ENCODE results near the gene SCAMP5. TPM values are rescaled to one million over a fixed set of nuclear protein-coding genes. Genes with fewer than 3 reads are reported as not detected.

The SCAMP5 gene
- total RNA-seq, 1 donor from 2014 or later, result 2.6 TPM

DNA sequence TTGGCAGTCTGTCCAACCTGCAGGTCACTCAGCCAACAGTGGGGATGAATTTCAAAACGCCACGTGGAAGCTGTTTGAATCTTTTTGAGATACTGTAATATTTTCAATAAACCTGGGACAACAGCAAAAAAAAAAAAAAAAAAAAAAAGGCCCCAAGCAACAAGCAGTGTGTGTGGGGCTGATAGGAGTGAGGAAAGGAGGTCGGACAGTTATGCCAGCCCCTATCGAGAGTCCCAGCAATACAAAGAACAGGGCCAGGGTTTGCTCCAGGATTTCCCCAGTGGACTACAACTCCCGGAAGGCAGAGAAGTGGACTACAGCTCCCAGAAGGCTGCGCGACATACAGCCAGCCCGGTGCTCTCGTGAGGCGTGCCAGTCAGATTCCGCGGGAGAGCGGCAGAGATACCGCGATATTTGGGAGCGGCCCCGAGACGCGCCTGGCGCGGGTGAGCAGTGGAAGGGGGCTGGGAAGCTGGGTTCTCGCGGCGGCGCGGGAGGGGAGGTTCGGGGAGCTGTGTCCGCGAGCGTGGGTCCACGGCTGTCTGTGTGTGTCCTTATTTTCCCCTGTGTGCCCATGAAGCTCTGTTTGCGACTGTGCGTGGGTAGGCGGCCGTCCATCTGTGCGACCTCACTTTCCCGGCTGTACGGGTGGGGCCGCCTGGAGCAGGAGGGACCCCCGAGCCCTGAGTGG is 28.0 kb downstream of the SCAMP5 start, which contains the start of gene PPCDC:
PPCDC (plus strand) TSS at position 410 of the 691 bp plus-strand sequence. CDS start 4,729 bp downstream, outside the sequence.
- peak within 1 kb of the TSS; percentile 92 for H3K27ac ChIP-seq
- H3K4me1 ChIP-seq, result peaks cover 16% of the 10 kb centered on the region
- no peaks in the 10 kb centered on the region for H3K36me3 ChIP-seq
- H3K4me3 ChIP-seq, result peak within 1 kb of the TSS; percentile 98
- intact Hi-C loops (cut with DNase I), result no loop called here
- DNase-seq, result peak; percentile 98
- TF ChIP-seq, protein P1, sequence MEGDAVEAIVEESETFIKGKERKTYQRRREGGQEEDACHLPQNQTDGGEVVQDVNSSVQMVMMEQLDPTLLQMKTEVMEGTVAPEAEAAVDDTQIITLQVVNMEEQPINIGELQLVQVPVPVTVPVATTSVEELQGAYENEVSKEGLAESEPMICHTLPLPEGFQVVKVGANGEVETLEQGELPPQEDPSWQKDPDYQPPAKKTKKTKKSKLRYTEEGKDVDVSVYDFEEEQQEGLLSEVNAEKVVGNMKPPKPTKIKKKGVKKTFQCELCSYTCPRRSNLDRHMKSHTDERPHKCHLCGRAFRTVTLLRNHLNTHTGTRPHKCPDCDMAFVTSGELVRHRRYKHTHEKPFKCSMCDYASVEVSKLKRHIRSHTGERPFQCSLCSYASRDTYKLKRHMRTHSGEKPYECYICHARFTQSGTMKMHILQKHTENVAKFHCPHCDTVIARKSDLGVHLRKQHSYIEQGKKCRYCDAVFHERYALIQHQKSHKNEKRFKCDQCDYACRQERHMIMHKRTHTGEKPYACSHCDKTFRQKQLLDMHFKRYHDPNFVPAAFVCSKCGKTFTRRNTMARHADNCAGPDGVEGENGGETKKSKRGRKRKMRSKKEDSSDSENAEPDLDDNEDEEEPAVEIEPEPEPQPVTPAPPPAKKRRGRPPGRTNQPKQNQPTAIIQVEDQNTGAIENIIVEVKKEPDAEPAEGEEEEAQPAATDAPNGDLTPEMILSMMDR (IDR thresholded peaks at IDR 0.05), result no peak
- ATAC-seq, result peak; percentile 98
- no peaks in the 10 kb centered on the region for H3K27me3 ChIP-seq
- H3K9me3 ChIP-seq, result no peaks in the 10 kb centered on the region

DNA sequence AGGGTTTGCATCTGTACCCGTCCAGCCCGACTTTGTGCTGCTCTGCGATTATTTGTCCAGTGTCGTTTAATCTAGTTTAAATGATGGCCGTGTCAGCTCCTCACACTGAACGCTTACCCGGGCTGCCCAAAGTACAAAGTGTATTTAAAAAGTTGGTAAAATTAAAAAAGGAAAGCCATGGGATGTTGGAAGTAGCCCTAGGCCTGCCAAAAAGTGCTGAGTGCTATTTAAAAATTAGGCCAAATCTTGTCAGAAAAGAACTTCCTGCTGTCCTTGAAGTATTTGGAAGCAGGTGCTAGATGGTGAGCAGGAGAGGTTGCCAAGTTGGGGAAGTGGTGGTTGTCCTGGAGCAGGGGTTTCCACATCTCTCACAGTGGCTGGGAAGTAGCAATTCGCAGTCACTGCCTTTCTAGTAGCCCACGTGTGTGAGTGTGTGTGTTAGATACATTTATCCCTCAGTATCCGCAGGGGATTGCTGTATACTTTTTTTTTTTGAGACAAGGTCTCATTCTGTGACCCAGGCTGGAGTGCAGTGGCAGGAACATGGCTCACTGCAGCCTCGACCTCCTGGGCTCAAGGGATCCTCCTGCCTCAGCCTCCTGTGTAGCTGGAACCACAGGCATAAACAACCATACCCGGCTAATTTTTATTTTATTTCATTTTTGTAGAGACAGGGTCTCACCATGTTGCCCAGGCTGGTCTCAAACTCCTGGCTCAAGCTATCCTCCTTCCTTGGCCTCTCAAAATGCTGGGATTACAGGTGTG is 28.7 kb downstream of the SCAMP5 start:
- H3K9me3 ChIP-seq, result no peaks in the 10 kb centered on the region
- ATAC-seq, result peak; percentile 67
- intact Hi-C loops (cut with DNase I), result no loop called here
- no peaks in the 10 kb centered on the region for H3K36me3 ChIP-seq
- peaks cover 18% of the 10 kb centered on the region for H3K4me1 ChIP-seq
- TF ChIP-seq, protein P1 (IDR thresholded peaks at IDR 0.05), result no peak
- peak overlapping the region; percentile 92 for H3K27ac ChIP-seq
- DNase-seq, result no peak
- H3K27me3 ChIP-seq, result no peaks in the 10 kb centered on the region
- H3K4me3 ChIP-seq, result peak overlapping the region; percentile 98

DNA sequence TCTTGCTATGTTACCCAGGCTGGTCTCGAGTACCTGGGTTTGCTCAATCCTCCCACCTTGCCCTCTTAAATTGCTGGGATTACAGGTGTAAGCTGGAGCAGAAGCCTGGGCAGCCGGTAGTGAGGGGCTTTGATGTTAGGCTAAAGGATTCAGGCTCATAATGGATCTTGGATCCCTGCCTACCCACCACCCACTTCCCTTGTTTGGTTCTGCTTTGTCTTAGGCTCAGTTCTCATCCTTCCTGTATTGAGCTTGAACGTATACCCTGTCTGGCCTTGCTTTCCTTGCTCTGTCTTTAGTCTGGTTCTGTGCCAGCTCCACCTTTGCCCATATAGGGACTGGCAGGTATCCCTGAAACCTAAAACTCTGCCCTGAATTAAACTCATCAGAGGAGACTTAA is 29.7 kb downstream of the SCAMP5 start:
- TF ChIP-seq, protein P1 (IDR thresholded peaks at IDR 0.05), result no peak
- Histone ChIP-seq H3K36me3 (no peaks in the 10 kb centered on the region), H3K27ac (no peak overlapping the region), H3K27me3 (no peaks in the 10 kb centered on the region), H3K9me3 (no peaks in the 10 kb centered on the region), H3K4me1 (peaks cover 29% of the 10 kb centered on the region), H3K4me3 (no peak overlapping the region)
- DNase-seq (no peak), ATAC-seq (no peak)
- intact Hi-C loops (cut with DNase I), result loop anchor here (5.0 kb wide), 1 partner anchor 182 kb away; no protein-coding TSS in a partner anchor

- Histone ChIP-seq H3K4me1 (peaks cover 35% of the 10 kb centered on the region), H3K9me3 (no peaks in the 10 kb centered on the region), H3K27ac (no peak overlapping the region), H3K27me3 (no peaks in the 10 kb centered on the region), H3K36me3 (no peaks in the 10 kb centered on the region), H3K4me3 (no peak overlapping the region)
- ATAC-seq (no peak), DNase-seq (no peak)
- intact Hi-C loops (cut with DNase I), result loop anchor here (5.0 kb wide), 1 partner anchor 182 kb away; no protein-coding TSS in a partner anchor
- TF ChIP-seq, protein P1 (IDR thresholded peaks at IDR 0.05), result no peak
These were observed 30.3 kb downstream of the SCAMP5 start for GRCh38 chr15:75025548-75026260.

DNA sequence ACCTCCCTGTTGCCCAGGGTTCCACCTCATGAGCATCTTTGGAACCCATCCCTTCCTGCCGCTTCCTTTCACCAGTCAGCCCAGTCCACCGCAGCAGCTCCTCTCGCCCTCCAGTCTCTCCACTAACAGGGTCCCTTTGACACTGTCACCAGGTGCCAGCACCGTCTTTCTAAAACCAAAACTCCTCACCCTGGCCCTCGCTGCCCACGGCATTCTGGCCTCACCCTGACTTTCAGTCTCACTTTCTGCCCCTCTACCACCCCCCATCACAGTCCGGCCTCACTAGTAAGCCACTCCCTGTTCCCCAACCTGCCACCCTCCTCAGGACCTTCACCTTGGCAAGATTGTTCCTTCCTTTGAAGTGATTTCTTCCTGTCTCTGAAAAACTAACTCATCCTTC is 32.2 kb downstream of the SCAMP5 start:
- no peaks in the 10 kb centered on the region for H3K9me3 ChIP-seq
- no peak for ATAC-seq
- H3K4me1 ChIP-seq, result peaks cover 51% of the 10 kb centered on the region
- intact Hi-C loops (cut with DNase I), result loop anchor here (5.0 kb wide), 1 partner anchor 180 kb away; no protein-coding TSS in a partner anchor
- TF ChIP-seq, protein P1 (IDR thresholded peaks at IDR 0.05), result no peak
- no peak for DNase-seq
- no peaks in the 10 kb centered on the region for H3K36me3 ChIP-seq
- H3K27ac ChIP-seq, result no peak overlapping the region
- H3K27me3 ChIP-seq, result no peaks in the 10 kb centered on the region
- no peak overlapping the region for H3K4me3 ChIP-seq
